ENCODE results near the gene BZW2. TPM values are rescaled to one million over a fixed set of nuclear protein-coding genes. Genes with fewer than 3 reads are reported as not detected.

The BZW2 gene
- total and polyA plus RNA-seq, 11 donors: 195 to 808 (median 297) TPM

GRCh38 chr7:16694806-16695205, 48.8 kb downstream of the BZW2 start:
- Histone ChIP-seq H3K27ac (no peak overlapping the region), H3K4me1 (peaks cover 0 to 3% (median 0%) of the 10 kb centered on the region in 12 donors), H3K36me3 (peaks cover 0 to 100% (median 95%) of the 10 kb centered on the region in 9 donors), H3K27me3 (no peaks in the 10 kb centered on the region), H3K9me3 (no peaks in the 10 kb centered on the region), H3K4me3 (no peak overlapping the region)
- no peak for TF ChIP-seq CTCF (IDR thresholded peaks at IDR 0.05)
- TF ChIP-seq POLR2A (IDR thresholded peaks at IDR 0.05): no peak
- 69 to 74% (median 71%) methylated on average over 6 of the region's 6 CpGs for WGBS, 4 donors
- no peak for ATAC-seq
- DNase-seq: no peak
- intact Hi-C loops (cut with DNase I): loop anchor here in 7 of 10 donors (2.0 to 10.0 kb wide), 5 partner anchors 80 to 224 kb away; no protein-coding TSS in a partner anchor

- DNase-seq (peak in 1 of 5 donors; percentile 16), ATAC-seq (peak; percentile 26 to 88 (median 73))
- Histone ChIP-seq H3K4me3 (no peak overlapping the region), H3K36me3 (peaks cover 0 to 100% (median 95%) of the 10 kb centered on the region in 9 donors), H3K4me1 (peaks cover 0 to 3% (median 0%) of the 10 kb centered on the region in 12 donors), H3K27ac (no peak overlapping the region), H3K9me3 (no peaks in the 10 kb centered on the region), H3K27me3 (no peaks in the 10 kb centered on the region)
- TF ChIP-seq POLR2A (IDR thresholded peaks at IDR 0.05) (no peak), CTCF (IDR thresholded peaks at IDR 0.05) (peak; percentile 33 to 69 (median 56))
- intact Hi-C loops (cut with DNase I): loop anchor here (2.0 to 10.0 kb wide), 4 partner anchors 79 to 223 kb away; no protein-coding TSS in a partner anchor
- 57 to 78% (median 69%) methylated on average over 4 of the region's 4 CpGs for WGBS, 4 donors
These were observed 49.7 kb downstream of the BZW2 start for GRCh38 chr7:16695621-16696237.

DNA sequence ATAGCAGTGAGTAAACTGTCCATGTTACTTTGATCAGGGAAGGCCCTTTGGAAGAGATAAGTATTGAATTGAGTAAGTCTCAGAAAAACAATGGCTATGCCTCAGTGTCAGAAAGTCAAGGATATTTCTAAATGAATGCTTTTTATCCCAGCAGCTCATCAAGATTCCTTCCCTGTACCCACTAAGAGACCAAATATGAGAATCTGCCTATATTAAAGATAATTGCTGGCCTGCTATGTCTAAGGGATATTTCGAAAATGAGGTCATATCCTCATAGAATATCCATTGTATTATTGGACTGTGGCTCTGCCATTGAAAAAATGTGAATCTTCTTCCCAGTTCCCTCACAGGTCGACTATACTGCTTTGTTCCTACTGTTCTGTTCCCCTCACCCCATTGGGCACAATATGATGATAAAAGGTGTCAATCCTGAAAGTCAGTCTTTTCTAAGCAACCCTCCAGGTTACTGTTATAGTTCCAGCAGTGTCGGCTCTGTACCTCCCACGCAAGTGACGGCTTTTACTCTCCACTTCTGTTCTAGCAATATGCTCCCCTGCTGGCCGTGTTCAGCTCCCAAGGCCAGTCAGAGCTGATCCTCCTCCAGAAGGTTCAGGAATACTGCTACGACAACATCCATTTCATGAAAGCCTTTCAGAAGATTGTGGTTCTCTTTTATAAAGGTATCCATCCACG, 51.7 kb downstream of the BZW2 start:
- peaks cover 0 to 4% (median 0%) of the 10 kb centered on the region in 12 donors for H3K4me1 ChIP-seq
- no peaks in the 10 kb centered on the region for H3K27me3 ChIP-seq
- no peak overlapping the region for H3K27ac ChIP-seq
- no peak overlapping the region for H3K4me3 ChIP-seq
- no peak for DNase-seq
- intact Hi-C loops (cut with DNase I): loop anchor here in 6 of 10 donors (2.0 to 10.0 kb wide), 5 partner anchors 39 to 221 kb away; no protein-coding TSS in a partner anchor
- no peak for ATAC-seq
- peaks cover 0 to 100% (median 92%) of the 10 kb centered on the region in 9 donors for H3K36me3 ChIP-seq
- WGBS, 4 donors: 79 to 82% (median 80%) methylated on average over 8 of the region's 8 CpGs
- H3K9me3 ChIP-seq: no peaks in the 10 kb centered on the region
- no peak for TF ChIP-seq POLR2A (IDR thresholded peaks at IDR 0.05)
- no peak for TF ChIP-seq CTCF (IDR thresholded peaks at IDR 0.05)
